VCaP (cell line): Measurements from ENCODE around the gene ROBO1.
A peak's percentile ranks its signal among the peaks of the same experiment; 100 is the strongest.

ENCODE experiments used
- H3K27ac ChIP-seq: fragments of 450-650 bp; 2 replicates; pipeline ENCODE4 v1.5.1; 2017
- TF ChIP-seq, protein P1 (sequence below): fragments of 450-650 bp; conservative IDR thresholded peaks from 2 replicates; pipeline ENCODE4 v1.5.1; 2017; ENCODE audit warnings: mild to moderate bottlenecking, moderate library complexity

The ROBO1 gene

DNA sequence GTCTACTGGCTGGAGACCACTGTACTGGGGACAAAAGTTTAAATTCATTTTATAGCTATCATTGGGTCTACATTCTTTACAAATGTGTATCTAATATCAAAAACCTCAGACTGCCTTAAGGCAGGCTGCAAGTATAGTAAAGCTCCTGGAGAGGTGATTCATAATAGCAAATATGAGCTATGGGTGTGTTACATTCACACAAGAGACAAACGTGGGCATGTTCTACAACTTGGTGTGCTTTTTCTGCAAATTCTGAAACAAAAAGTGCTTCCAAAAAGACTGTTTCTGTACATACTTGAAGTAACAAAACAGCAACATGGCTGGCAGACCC lies 1101.4 kb downstream of the ROBO1 start:
- TF ChIP-seq, protein P1, sequence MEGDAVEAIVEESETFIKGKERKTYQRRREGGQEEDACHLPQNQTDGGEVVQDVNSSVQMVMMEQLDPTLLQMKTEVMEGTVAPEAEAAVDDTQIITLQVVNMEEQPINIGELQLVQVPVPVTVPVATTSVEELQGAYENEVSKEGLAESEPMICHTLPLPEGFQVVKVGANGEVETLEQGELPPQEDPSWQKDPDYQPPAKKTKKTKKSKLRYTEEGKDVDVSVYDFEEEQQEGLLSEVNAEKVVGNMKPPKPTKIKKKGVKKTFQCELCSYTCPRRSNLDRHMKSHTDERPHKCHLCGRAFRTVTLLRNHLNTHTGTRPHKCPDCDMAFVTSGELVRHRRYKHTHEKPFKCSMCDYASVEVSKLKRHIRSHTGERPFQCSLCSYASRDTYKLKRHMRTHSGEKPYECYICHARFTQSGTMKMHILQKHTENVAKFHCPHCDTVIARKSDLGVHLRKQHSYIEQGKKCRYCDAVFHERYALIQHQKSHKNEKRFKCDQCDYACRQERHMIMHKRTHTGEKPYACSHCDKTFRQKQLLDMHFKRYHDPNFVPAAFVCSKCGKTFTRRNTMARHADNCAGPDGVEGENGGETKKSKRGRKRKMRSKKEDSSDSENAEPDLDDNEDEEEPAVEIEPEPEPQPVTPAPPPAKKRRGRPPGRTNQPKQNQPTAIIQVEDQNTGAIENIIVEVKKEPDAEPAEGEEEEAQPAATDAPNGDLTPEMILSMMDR = no peak
- H3K27ac ChIP-seq = no peak overlapping the region

DNA sequence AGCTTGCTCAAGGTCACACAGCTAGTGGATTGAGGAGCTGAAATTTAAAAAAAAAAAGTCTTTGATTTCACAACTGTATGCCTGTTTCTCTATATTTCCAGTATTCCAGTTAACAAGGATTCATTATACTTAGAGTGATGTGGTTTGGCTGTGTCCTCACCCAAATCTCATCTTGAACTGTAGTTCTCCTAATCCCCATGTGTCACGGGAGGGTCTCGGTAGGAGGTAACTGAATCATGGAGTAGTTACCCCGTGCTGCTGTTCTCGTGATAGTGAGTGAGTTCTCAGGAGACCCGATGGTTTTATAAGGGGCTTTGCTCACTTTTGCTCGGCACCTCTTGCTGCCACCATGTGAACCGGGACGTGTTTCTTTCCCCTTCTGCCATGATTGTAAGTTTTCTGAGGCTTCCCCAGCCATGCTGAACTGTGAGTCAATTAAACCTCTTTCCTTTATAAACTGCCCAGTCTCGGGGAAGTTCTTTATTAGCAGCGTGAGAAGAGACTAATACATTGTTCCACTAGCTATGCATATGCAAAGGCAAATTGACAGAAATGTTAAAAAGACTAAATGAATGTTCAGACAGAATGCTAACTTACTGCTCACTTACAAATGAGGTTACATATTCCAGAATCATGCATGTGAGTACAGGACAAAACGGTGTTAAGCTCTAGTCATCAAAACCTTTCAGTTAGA lies 1101.9 kb downstream of the ROBO1 start:
- TF ChIP-seq, protein P1 = no peak
- H3K27ac ChIP-seq = no peak overlapping the region

DNA sequence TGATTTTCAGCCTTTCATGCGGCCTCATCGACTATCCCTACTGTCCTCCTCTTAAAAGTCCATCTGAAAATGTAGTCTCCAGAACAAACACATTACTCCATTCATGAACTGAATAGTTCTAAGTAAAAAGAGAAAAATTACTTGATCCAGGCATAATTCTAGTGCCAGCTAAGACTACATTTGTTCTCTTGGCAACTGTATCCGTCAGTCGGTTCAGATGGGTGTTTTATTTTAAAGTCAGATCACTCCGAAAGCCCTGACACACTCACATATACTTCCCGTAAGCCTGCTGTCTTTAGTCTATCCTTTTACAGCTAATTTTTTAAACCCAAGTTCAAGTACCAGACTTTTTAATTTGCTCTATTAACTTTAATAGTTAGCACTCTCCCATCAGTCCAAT lies 1102.7 kb downstream of the ROBO1 start:
- H3K27ac ChIP-seq = no peak overlapping the region
- TF ChIP-seq, protein P1 = no peak

DNA sequence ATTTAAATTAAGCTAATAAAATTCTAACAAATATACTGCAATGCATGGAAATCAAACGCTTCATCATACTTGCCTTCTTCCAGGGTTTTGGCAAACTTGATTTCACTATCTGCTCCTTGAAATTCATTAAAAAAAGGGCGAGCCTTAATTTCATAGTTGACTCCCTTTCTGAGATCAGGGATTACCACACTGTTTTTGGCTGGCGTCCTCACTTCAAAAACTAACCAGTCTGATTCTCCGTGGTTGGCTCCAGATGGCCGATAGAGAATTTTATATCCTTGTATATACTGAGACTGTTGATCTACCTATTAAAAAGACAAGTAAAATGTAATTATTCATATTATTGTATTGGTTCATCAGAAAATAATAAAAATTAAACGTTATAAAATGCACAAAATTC lies 1106.8 kb downstream of the ROBO1 start:
- no peak overlapping the region for H3K27ac ChIP-seq
- TF ChIP-seq, protein P1 = no peak

DNA sequence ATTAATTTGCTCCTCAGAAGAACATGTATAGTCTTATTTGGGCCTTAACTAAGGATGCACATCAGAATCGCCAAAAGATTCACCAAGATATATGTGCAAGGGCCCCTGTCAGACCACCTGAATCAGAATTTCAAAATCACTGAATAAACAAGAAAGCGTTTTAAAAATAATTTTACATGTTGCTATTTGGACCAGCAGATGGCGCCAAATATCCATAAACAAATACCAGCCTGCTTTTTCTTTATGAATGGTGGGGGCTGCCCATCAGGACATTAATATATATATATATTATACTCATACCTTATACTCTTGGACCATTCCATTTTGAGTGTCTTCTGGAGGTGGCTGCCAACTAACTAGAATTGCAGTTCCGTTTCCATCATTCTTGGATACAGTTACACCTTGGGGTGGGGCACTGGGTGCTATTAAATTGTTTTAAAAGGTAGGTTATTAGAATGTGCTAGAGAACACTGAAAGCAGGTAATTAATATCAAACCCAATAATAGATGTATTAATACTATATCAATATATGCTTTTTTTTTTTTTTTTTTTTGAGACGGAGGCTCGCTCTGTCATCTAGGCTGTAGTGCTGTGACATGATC lies 1108.3 kb downstream of the ROBO1 start:
- H3K27ac ChIP-seq = no peak overlapping the region
- TF ChIP-seq, protein P1 = peak; percentile 83

DNA sequence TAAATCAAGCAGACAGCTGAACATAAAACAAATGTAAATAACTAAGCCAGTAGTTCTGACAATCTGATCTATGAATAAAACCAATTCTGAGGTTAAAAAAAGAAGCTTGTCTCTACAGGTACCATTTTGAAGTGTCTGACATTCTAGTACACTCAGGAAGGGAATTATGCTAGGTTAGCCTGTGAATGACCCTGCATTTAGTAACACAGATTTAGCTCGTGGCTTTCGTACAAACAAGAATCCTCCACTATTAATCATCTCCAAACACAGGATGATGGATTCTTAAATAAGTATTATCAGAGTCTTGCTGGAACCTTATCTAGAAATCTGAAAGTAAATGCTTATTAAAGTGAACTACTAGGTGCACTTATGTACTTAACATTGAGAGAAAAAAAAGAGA lies 1120.1 kb downstream of the ROBO1 start:
- TF ChIP-seq, protein P1 = no peak
- H3K27ac ChIP-seq = no peak overlapping the region

DNA sequence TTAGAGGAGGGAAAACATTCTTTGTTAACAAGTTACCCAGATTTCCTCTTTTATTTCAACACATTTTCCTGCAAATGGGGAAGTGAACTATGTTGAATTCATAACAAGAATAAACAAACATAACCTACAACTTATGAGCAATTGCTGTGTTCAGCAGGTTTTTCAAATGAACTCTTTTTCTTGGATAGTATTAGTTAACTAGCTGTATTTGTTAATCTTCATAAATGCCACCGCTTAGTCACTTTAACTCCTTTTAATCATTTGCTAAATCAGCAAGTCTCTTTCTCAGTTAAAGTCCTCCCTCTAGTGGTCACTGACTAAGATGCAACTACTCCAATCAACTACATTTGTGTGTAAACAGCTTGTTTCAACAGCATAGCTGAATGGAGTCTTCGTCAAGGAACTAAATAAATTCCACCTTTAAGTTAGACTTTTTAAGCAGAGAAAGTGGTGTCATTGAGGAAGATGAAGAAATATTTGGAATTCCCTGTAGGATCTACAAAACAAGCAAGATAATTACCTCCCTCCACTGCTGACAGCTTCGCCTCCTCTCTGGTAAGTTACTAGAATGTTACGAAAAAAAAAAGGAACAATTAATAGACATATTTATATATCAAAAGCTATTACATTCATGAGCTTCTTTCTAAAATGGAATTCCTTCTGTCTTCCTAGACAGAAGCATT lies 1122.0 kb downstream of the ROBO1 start:
- TF ChIP-seq, protein P1 = peak; percentile 88
- H3K27ac ChIP-seq = no peak overlapping the region
